ENCODE results near the gene TREX2.

- no peak for TF ChIP-seq CTCF (IDR thresholded peaks at IDR 0.05)
- no peak for TF ChIP-seq POLR2A (IDR thresholded peaks at IDR 0.05)
- no peak for TF ChIP-seq POLR2AphosphoS5 (IDR thresholded peaks at IDR 0.05; ENCODE audit: insufficient read depth in 1 of 2, low read depth in 1 of 2)
Observed at GRCh38 chrX:153416781-153417450, 28.9 kb downstream of the TREX2 start.

All from vagina (tissue), 2 donors.